ENCODE results near the gene INSL6. TPM values are rescaled to one million over a fixed set of nuclear protein-coding genes. Genes with fewer than 3 reads are reported as not detected.
"Not testable (repeated sequence)": the region's sequence is repeated elsewhere in the genome, so short reads cannot be mapped to it uniquely, and the experiment has no call there.

INSL6 gene
- total and polyA plus RNA-seq, 2 of the 8 experiments (the other 6 are each of a cell fraction or from before 2014, with no cell fraction given) = not detected

DNA sequence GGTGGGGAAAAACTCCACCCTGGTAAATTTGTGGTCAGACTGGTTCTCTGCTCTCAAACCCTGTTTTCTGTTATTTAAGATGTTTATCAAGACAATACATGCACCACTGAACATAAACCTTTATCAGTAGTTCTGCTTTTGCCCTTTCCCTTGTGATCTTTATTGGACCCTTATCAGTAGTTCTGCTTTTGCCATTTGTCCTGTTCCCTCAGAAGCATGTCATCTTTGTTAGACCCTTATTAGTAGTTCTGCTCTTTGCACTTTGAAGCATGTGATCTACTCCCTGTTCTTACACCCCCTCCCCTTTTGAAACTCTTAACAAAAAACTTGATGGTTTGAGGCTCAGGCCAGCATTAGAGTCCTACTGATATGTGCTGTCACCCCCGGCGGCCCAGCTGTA lies 4.8 kb downstream of the INSL6 start:
- H2AFZ ChIP-seq (ENCODE audit: low read length); H4K5ac ChIP-seq (ENCODE audit: insufficient read length, low read depth, low read length); H3K18ac ChIP-seq (ENCODE audit: extremely low read depth, low read length); H3K79me2 ChIP-seq (ENCODE audit: control insufficient read depth in 1 of 2, insufficient read depth in 2 of 2, low read length in 2 of 2); H2BK15ac ChIP-seq (ENCODE audit: low read length); H4K8ac ChIP-seq (ENCODE audit: extremely low read depth, insufficient read depth, low read length); H3K4me1 ChIP-seq (replicated peaks in 1 of 4; ENCODE audit: control insufficient read depth in 3 of 4, insufficient read depth in 4 of 4, low read length in 3 of 4); H4K91ac ChIP-seq (replicated peaks; ENCODE audit: insufficient read length, low read length); FAIRE-seq; H2BK12ac ChIP-seq (ENCODE audit: low read depth, low read length); H2AK5ac ChIP-seq (ENCODE audit: low read depth, low read length); H3K27ac ChIP-seq (ENCODE audit: low read depth, low read length); POLR2A ChIA-PET (ENCODE audit: partially characterized antibody); H3K14ac ChIP-seq (ENCODE audit: insufficient read length); H3K79me1 ChIP-seq (ENCODE audit: low read depth, low read length); H3K4me3 ChIP-seq (ENCODE audit: extremely low read depth in 1 of 4, insufficient read depth in 2 of 4, low read depth in 3 of 4, low read length in 4 of 4); H3K27me3 ChIP-seq (replicated peaks in 1 of 4; ENCODE audit: control insufficient read depth in 3 of 4, extremely low read depth in 1 of 4, insufficient read depth in 3 of 4, low read length in 3 of 4); H3K9ac ChIP-seq (replicated peaks in 1 of 4; ENCODE audit: extremely low read depth in 1 of 4, low read depth in 3 of 4, low read length in 3 of 4); H3K36me3 ChIP-seq (ENCODE audit: control insufficient read depth in 2 of 4, insufficient read depth in 4 of 4, low read length in 3 of 4); DNase-seq (ENCODE audit: low read depth in 1 of 2, low spot score in 2 of 2); H3K23me2 ChIP-seq (ENCODE audit: low read depth, low read length); H2BK20ac ChIP-seq (ENCODE audit: low read length); H4K20me1 ChIP-seq (replicated peaks in 1 of 2; ENCODE audit: control insufficient read depth in 1 of 2, insufficient read depth in 2 of 2, low read length in 2 of 2); H3K4ac ChIP-seq (replicated peaks; ENCODE audit: insufficient read length, low read depth, low read length); H3K9me3 ChIP-seq (ENCODE audit: insufficient read depth in 2 of 2, low read depth in 1 of 2, low read length in 1 of 2); H2BK5ac ChIP-seq (ENCODE audit: low read depth, low read length); H3K56ac ChIP-seq (replicated peaks; ENCODE audit: insufficient read length, low read depth, low read length); H2BK120ac ChIP-seq (replicated peaks; ENCODE audit: low read depth, low read length); H3K4me2 ChIP-seq (ENCODE audit: insufficient read depth in 1 of 2, low read depth in 2 of 2, low read length in 2 of 2); H3K23ac ChIP-seq (ENCODE audit: insufficient read length): not testable (repeated sequence)
- CTCF ChIA-PET (ENCODE audit: partially characterized antibody) = interaction anchor here (0.9 kb wide), 1 partner anchor 182 kb away, joined by 3 read pairs; no protein-coding TSS in a partner anchor
- WGBS, 2 experiments (ENCODE audit: extremely low coverage in 1 of 2, insufficient coverage in 1 of 2, insufficient read length in 1 of 2, insufficient replicate concordance in 2 of 2, low coverage in 1 of 2, low lambda C conversion rate in 2 of 2, missing lambda C conversion rate in 1 of 2) = 87% methylated on average over 2 of the region's 2 CpGs; no CpG with 5 or more reads in 1 of the 2 experiments

Data from H1 (cell line).